H1 (cell line): ENCODE results near the gene SRSF7. TPM values are rescaled to one million over a fixed set of nuclear protein-coding genes. Genes with fewer than 3 reads are reported as not detected.

Experiments used
- CHD2 ChIP-seq: IDR thresholded peaks from 2 replicates; pipeline ENCODE4 v1.6.1; 2012; ENCODE audit warnings: low read length, improper control_type of control experiment
- CHD7 ChIP-seq: fragments of 300-600 bp; sonication (generic); IDR thresholded peaks from 2 replicates; pipeline ENCODE4 v1.7.1; 2012; ENCODE audit warnings: low read length, moderate library complexity, mild to moderate bottlenecking, inconsistent platforms; ENCODE audit not compliant: insufficient replicate concordance
- CTBP2 ChIP-seq: IDR thresholded peaks from 2 replicates; pipeline ENCODE4 v1.7.0; 2011; ENCODE audit warnings: borderline replicate concordance, mild to moderate bottlenecking, moderate library complexity, mixed read lengths, low read length; ENCODE audit not compliant: insufficient read depth, insufficient read length
- CTCF ChIP-seq, 3 experiments: IDR thresholded peaks; 1 replicate in 2 of 3; 2 replicates in 1 of 3; pipeline versions ENCODE4 v1.5.1 to v1.6.1; 2011; ENCODE audit warnings: low read length in 3 of 3, mild to moderate bottlenecking in 3 of 3, inconsistent platforms in 2 of 3, low read depth in 1 of 3, moderate library complexity in 1 of 3; ENCODE audit not compliant: insufficient read depth in 1 of 3; ENCODE audit errors: control extremely low read depth in 1 of 3
- HDAC2 ChIP-seq, 2 experiments: fragments of 300-600 bp in 1 of 2; sonication (generic) in 1 of 2; IDR thresholded peaks; 2 replicates each; pipeline ENCODE4 v1.6.1; 2011 to 2012; ENCODE audit warnings: low read depth in 2 of 2, low read length in 2 of 2, mild to moderate bottlenecking in 2 of 2, moderate library complexity in 2 of 2, borderline replicate concordance in 1 of 2, inconsistent platforms in 1 of 2
- HDAC6 ChIP-seq: IDR thresholded peaks from one replicate; pipeline ENCODE4 v1.7.1; 2012; ENCODE audit warnings: low read depth, mild to moderate bottlenecking, inconsistent platforms, low read length, moderate library complexity
- NRF1 ChIP-seq: IDR thresholded peaks from 2 replicates; pipeline ENCODE4 v1.6.1; 2011; ENCODE audit warnings: mild to moderate bottlenecking, low read depth, low read length, improper control_type of control experiment
- POLR2A ChIP-seq, 2 experiments: IDR thresholded peaks; 1 replicate in 1 of 2; 2 replicates in 1 of 2; pipeline ENCODE4 v1.6.1; 2011; ENCODE audit warnings: low read depth in 2 of 2, low read length in 2 of 2, mild to moderate bottlenecking in 2 of 2; ENCODE audit errors: control extremely low read depth in 1 of 2
- TAF1 ChIP-seq: IDR thresholded peaks from 2 replicates; pipeline ENCODE4 v1.6.1; 2011; ENCODE audit warnings: mild to moderate bottlenecking, low read depth, low read length
- polyA plus RNA-seq, 7 experiments: library from polyadenylated mRNA; depleted of rRNA in 3 of 7; stranded (reverse) in 5 of 7; unstranded in 2 of 7; fragments of >200 nt in 5 of 7; fragments of 200-250 nt in 2 of 7; gene quantifications; 1 replicate in 5 of 7; 2 replicates in 1 of 7; 4 replicates in 1 of 7; pipeline versions ENCODE4 v1.2.1 to v1.2.3, GENCODE V29; 2011 to 2013; ENCODE audit warnings: missing spikeins in 2 of 7, mixed read lengths in 2 of 7
- total RNA-seq: library from RNA; stranded (reverse); fragmentation: NEBNext Ultra II Directional; extraction: Animal tissue kit (Norgen Biotek cat#: 25700); gene quantifications from 2 replicates; pipeline ENCODE4 v1.2.1, GENCODE V29; 2021

SRSF7 gene
- total and polyA plus RNA-seq, 2 of the 8 experiments (the other 6 are each of a cell fraction or from before 2014, with no cell fraction given) = 370 to 415 TPM

GRCh38 chr2:38788306-38788705 lies 37.1 kb upstream of the SRSF7 start (continued):
- TF ChIP-seq CHD7 (no peak), POLR2A (IDR thresholded peaks at IDR 0.05; ENCODE audit: control extremely low read depth in 1 of 2, low read depth in 2 of 2, low read length in 2 of 2) (no peak), TAF1 (no peak), HDAC6 (no peak), CTBP2 (no peak), CTCF (IDR thresholded peaks at IDR 0.05; ENCODE audit: control extremely low read depth in 1 of 3, insufficient read depth in 1 of 3, low read depth in 1 of 3, low read length in 3 of 3) (no peak), CHD2 (no peak), HDAC2 (IDR thresholded peaks at IDR 0.05; ENCODE audit: borderline replicate concordance in 1 of 2, low read depth in 2 of 2, low read length in 2 of 2) (no peak), NRF1 (no peak)
